Retinal pigment epithelial cell (primary cell): ENCODE data around the gene CDH13.

ENCODE experiments used
- DNase-seq: peaks from one replicate; pipeline ENCODE4 v3.0.0-alpha.2; 2010; ENCODE audit warnings: low read depth
- H3K4me3 ChIP-seq: 2 replicates; pipeline ENCODE4 v1.5.1; 2011; ENCODE audit warnings: mild to moderate bottlenecking, low read length, control low read depth, moderate library complexity
- CTCF ChIP-seq: conservative IDR thresholded peaks from 2 replicates; pipeline ENCODE4 v1.5.1; 2011; ENCODE audit warnings: low read depth, low read length, control low read depth, inconsistent platforms

CDH13 gene

GRCh38 chr16:83826146-83826913 is 1199.6 kb downstream of the CDH13 start:
- DNase-seq: no peak
- no peak overlapping the region for H3K4me3 ChIP-seq
- peak; percentile 93 for TF ChIP-seq CTCF

GRCh38 chr16:83830091-83830768 is 1203.5 kb downstream of the CDH13 start:
- no peak for DNase-seq
- no peak for TF ChIP-seq CTCF

GRCh38 chr16:83830769-83831455 is 1204.1 kb downstream of the CDH13 start:
- H3K4me3 ChIP-seq: no peak overlapping the region
- no peak for DNase-seq
- no peak for TF ChIP-seq CTCF

More at GRCh38 chr16:83830091-83830768, 1203.5 kb downstream of the CDH13 start:
- no peak overlapping the region for H3K4me3 ChIP-seq

GRCh38 chr16:83831456-83831987 is 1204.8 kb downstream of the CDH13 start:
- DNase-seq: no peak
- TF ChIP-seq CTCF: no peak
- no peak overlapping the region for H3K4me3 ChIP-seq

- TF ChIP-seq CTCF: no peak
- H3K4me3 ChIP-seq: no peak overlapping the region
- no peak for DNase-seq
Observed at GRCh38 chr16:83833921-83834320, 1207.2 kb downstream of the CDH13 start.

- no peak for DNase-seq
- TF ChIP-seq CTCF: no peak
- no peak overlapping the region for H3K4me3 ChIP-seq
Observed at GRCh38 chr16:83835586-83836566, 1209.1 kb downstream of the CDH13 start.
